HepG2 (cell line): ENCODE results near the gene ZNF211. TPM values are rescaled to one million over a fixed set of nuclear protein-coding genes. Genes with fewer than 3 reads are reported as not detected.

Experiments
- ATAC-seq: fragments of 200-7000 bp; cut with Tn5 transposase; 3 replicates; pipeline ENCODE4 v1.9.1; 2020; ENCODE audit warnings: mild to moderate bottlenecking, moderate library complexity
- BruUV-seq: library from RNA; stranded (reverse); fragments of 400-500 nt; replicated peaks from 2 replicates; lab custom pipeline; 2021; lab: Mats Ljungman, UMichigan
- CTCF ChIA-PET: fragments of 300-600 bp; formaldehyde crosslinking; extraction: SDS; loops from one replicate; lab custom pipeline; 2021; ENCODE audit warnings: low total read pairs, inconsistent platforms, low intra/inter-chr PET ratio; lab: Yijun Ruan, JAX
- POLR2A ChIA-PET: fragments of 350-600 bp; sonication (Branson Sonifier 250); formaldehyde crosslinking; loops from one replicate; lab custom pipeline; 2020; ENCODE audit warnings: antibody characterized with exemption, inconsistent platforms; lab: Yijun Ruan, JAX
- DNase-seq: peaks from one replicate; pipeline ENCODE4 v3.0.0-alpha.2; 2015; ENCODE audit warnings: low spot score
- FAIRE-seq: peaks from 3 replicates; lab custom pipeline; 2011; peaks lifted over from hg19 to GRCh38; lab: Jason Lieb, UNC
- H2AFZ ChIP-seq: one replicate; pipeline ENCODE4 v1.6.1; 2011; ENCODE audit warnings: low read length, inconsistent platforms
- H3K27ac ChIP-seq: fragments of 300-600 bp; 3 replicates; pipeline ENCODE4 v1.8.0; 2011; ENCODE audit warnings: mixed run types, mild to moderate bottlenecking, mixed read lengths, low read length, inconsistent platforms; ENCODE audit not compliant: insufficient read depth; ENCODE audit errors: extremely low read length
- H3K27me3 ChIP-seq, 2 experiments: fragments of 200-600 bp in 1 of 2; 2 replicates in 1 of 2; 3 replicates in 1 of 2; pipeline versions ENCODE4 v1.6.0 to v1.8.0; 2011; ENCODE audit warnings: low read length in 2 of 2, mild to moderate bottlenecking in 2 of 2, moderate library complexity in 2 of 2, inconsistent platforms in 1 of 2; ENCODE audit not compliant: insufficient read depth in 2 of 2, control insufficient read depth in 1 of 2
- H3K36me3 ChIP-seq, 2 experiments: fragments of 200-600 bp in 1 of 2; replicated peaks in 1 of 2; 2 replicates in 1 of 2; 3 replicates in 1 of 2; pipeline versions ENCODE4 v1.5.1 to v1.8.0; 2011; ENCODE audit warnings: low read length in 2 of 2, inconsistent platforms in 1 of 2; ENCODE audit not compliant: insufficient read depth in 2 of 2, control insufficient read depth in 1 of 2
- H3K4me1 ChIP-seq: 2 replicates; pipeline ENCODE4 v1.5.1; 2012; ENCODE audit warnings: low read length, inconsistent platforms; ENCODE audit not compliant: insufficient read depth
- H3K4me2 ChIP-seq: 2 replicates; pipeline ENCODE4 v1.6.0; 2011; ENCODE audit warnings: low read depth, low read length, inconsistent platforms
- H3K4me3 ChIP-seq, 3 experiments: fragments of 200-600 bp in 1 of 3; sonication (generic), shearing (Covaris generic) in 1 of 3; replicated peaks in 1 of 3; 2 replicates each; pipeline ENCODE4 v1.5.1; 2011 to 2016; ENCODE audit warnings: low read length in 3 of 3, inconsistent platforms in 2 of 3, low read depth in 2 of 3, mild to moderate bottlenecking in 2 of 3, control low read depth in 1 of 3, mixed read lengths in 1 of 3; ENCODE audit not compliant: insufficient read depth in 1 of 3
- H3K79me2 ChIP-seq: one replicate; pipeline ENCODE4 v1.6.1; 2011; ENCODE audit warnings: low read length, inconsistent platforms; ENCODE audit not compliant: insufficient read depth
- H3K9ac ChIP-seq: 2 replicates; pipeline ENCODE4 v1.6.0; 2011; ENCODE audit warnings: mild to moderate bottlenecking, low read depth, low read length, inconsistent platforms; ENCODE audit not compliant: insufficient read depth
- H3K9me3 ChIP-seq: 2 replicates; pipeline ENCODE4 v1.5.1; 2012; ENCODE audit warnings: mild to moderate bottlenecking, low read length
- H4K20me1 ChIP-seq: 2 replicates; pipeline ENCODE4 v1.6.0; 2011; ENCODE audit warnings: inconsistent platforms, mild to moderate bottlenecking, low read length, moderate library complexity; ENCODE audit not compliant: insufficient read depth
- AGO1 ChIP-seq: fragments of 200-400 bp; formaldehyde crosslinking; IDR thresholded peaks from 2 replicates; pipeline ENCODE4 v1.6.1; 2017; ENCODE audit warnings: mild to moderate bottlenecking, low read depth, low read length, moderate library complexity; ENCODE audit not compliant: poor library complexity, severe bottlenecking
- BHLHE40 ChIP-seq: IDR thresholded peaks from 2 replicates; pipeline ENCODE4 v1.6.1; 2011; ENCODE audit warnings: low read length, improper control_type of control experiment
- KDM5A ChIP-seq: fragments of 200-600 bp; sonication (generic); IDR thresholded peaks from 2 replicates; pipeline ENCODE4 v1.7.0; 2018; ENCODE audit warnings: antibody characterized with exemption, mild to moderate bottlenecking, low read length, borderline replicate concordance
- KDM5B ChIP-seq: sonication (generic); formaldehyde crosslinking; IDR thresholded peaks from 2 replicates; pipeline ENCODE4 v1.4.0; 2020; ENCODE audit warnings: missing genetic modification reagents, mild to moderate bottlenecking, borderline replicate concordance
- KMT2A ChIP-seq: sonication (generic); formaldehyde crosslinking; IDR thresholded peaks from 2 replicates; pipeline ENCODE4 v1.4.0; 2020; ENCODE audit warnings: missing genetic modification reagents
- NRL ChIP-seq: sonication (generic); formaldehyde crosslinking; IDR thresholded peaks from 2 replicates; pipeline ENCODE4 v1.5.0; 2020; ENCODE audit warnings: missing genetic modification reagents, mild to moderate bottlenecking, moderate library complexity, borderline replicate concordance
- PHF20 ChIP-seq: sonication (generic); formaldehyde crosslinking; IDR thresholded peaks from 2 replicates; pipeline ENCODE4 v1.5.0; 2020; ENCODE audit warnings: mild to moderate bottlenecking, missing genetic modification reagents
- POLR2G ChIP-seq: fragments of 200-400 bp; formaldehyde crosslinking; IDR thresholded peaks from 2 replicates; pipeline ENCODE4 v1.6.1; 2018; ENCODE audit warnings: mild to moderate bottlenecking, low read depth, low read length, moderate library complexity
- REL ChIP-seq: sonication (generic); formaldehyde crosslinking; conservative IDR thresholded peaks from 2 replicates; pipeline ENCODE4 v1.8.0; 2022; ENCODE audit warnings: mild to moderate bottlenecking, missing genetic modification reagents, moderate library complexity
- RFX3 ChIP-seq: IDR thresholded peaks from 2 replicates; pipeline ENCODE4 v1.6.1; 2016; ENCODE audit warnings: missing biosample characterization, missing genetic modification reagents
- STAT6 ChIP-seq: sonication (generic); formaldehyde crosslinking; IDR thresholded peaks from 2 replicates; pipeline ENCODE4 v1.4.0; 2020; ENCODE audit warnings: missing genetic modification reagents, mild to moderate bottlenecking, borderline replicate concordance
- TOPORS ChIP-seq: sonication (generic); formaldehyde crosslinking; IDR thresholded peaks from 2 replicates; pipeline ENCODE4 v1.8.0; 2023; ENCODE audit warnings: mild to moderate bottlenecking, missing genetic modification reagents
- ZFP41 ChIP-seq: sonication (generic); formaldehyde crosslinking; IDR thresholded peaks from 2 replicates; pipeline ENCODE4 v1.4.0; 2020; ENCODE audit warnings: mild to moderate bottlenecking, missing genetic modification reagents, borderline replicate concordance
- ZKSCAN5 ChIP-seq: sonication (generic); formaldehyde crosslinking; IDR thresholded peaks from 2 replicates; pipeline ENCODE4 v1.5.1; 2020; ENCODE audit warnings: mild to moderate bottlenecking, missing genetic modification reagents
- ZNF234 ChIP-seq: sonication (generic); formaldehyde crosslinking; conservative IDR thresholded peaks from 2 replicates; pipeline ENCODE4 v1.5.1; 2020; ENCODE audit warnings: mild to moderate bottlenecking, missing genetic modification reagents
- ZNF720 ChIP-seq: sonication (generic); formaldehyde crosslinking; IDR thresholded peaks from 2 replicates; pipeline ENCODE4 v1.4.0; 2020; ENCODE audit warnings: missing genetic modification reagents
- ZNF883 ChIP-seq: sonication (generic); formaldehyde crosslinking; IDR thresholded peaks from 2 replicates; pipeline ENCODE4 v1.5.1; 2020; ENCODE audit warnings: mild to moderate bottlenecking, missing genetic modification reagents; ENCODE audit errors: not compliant biosample characterization
- WGBS: methylation state at CpG from one replicate; pipeline ENCODE4 v1.1.6; 2017; ENCODE audit warnings: low lambda C conversion rate; 5-methylcytosine and 5-hydroxymethylcytosine counted together
- in situ Hi-C: cut with HindIII; loops from 2 replicates; pipeline ENCODE4 v1.10.0; 2017; ENCODE audit warnings: low pct_unique_long_range_greater_than_20kb; ENCODE audit not compliant: extremely low pct_ligation_motif_present
- intact Hi-C: fragments of 100-400 bp; cut with micrococcal nuclease; formaldehyde crosslinking; loops from one replicate; pipeline ENCODE4 v1.10.0; 2022; ENCODE audit not compliant: unreplicated experiment
- polyA plus RNA-seq, 8 experiments: library from polyadenylated mRNA; depleted of rRNA in 3 of 8; stranded (reverse) in 7 of 8; unstranded in 1 of 8; fragments of >200 nt; fragmentation: Illumina TruSeq in 4 of 8; extraction: Trizol in 4 of 8; gene quantifications; 2 replicates each; pipeline versions ENCODE4 v1.2.1 to v1.2.3, GENCODE V29; 2011 to 2016; ENCODE audit warnings: low read depth in 4 of 8, missing spikeins in 1 of 8, mixed read lengths in 1 of 8; ENCODE audit not compliant: insufficient read depth in 1 of 8
- total RNA-seq, 5 experiments: library from RNA; depleted of rRNA; stranded (reverse); fragments of >200 nt; fragmentation: Illumina TruSeq; extraction: Trizol; gene quantifications; 2 replicates each; pipeline ENCODE4 v1.2.3, GENCODE V29; 2016; ENCODE audit warnings: low read depth in 1 of 5
- TF ChIP-seq, protein P1 (sequence below): sonication (generic); formaldehyde crosslinking; IDR thresholded peaks from 2 replicates; pipeline ENCODE4 v1.4.0; 2020; ENCODE audit warnings: missing genetic modification reagents

The ZNF211 gene
- total and polyA plus RNA-seq, 2 of the 13 experiments (the other 11 are each of a cell fraction or from before 2014, with no cell fraction given), result 9.9 to 11.2 TPM

GRCh38 chr19:57682226-57682766, 49.3 kb downstream of the ZNF211 start (continued):
- TF ChIP-seq ZNF234, result 0 out of 2 replicates have a peak, but pooled peaks have one; percentile 22
- peak; percentile 33 for TF ChIP-seq ZNF883
- TF ChIP-seq NRL (CRISPR knock-in tag), result peak; percentile 69; the same call in 1 of the 2 replicates
- 0 out of 2 replicates have a peak, but pooled peaks have one; percentile 3 for TF ChIP-seq POLR2G
- no peak for TF ChIP-seq PHF20 (CRISPR knock-in tag)
- TF ChIP-seq BHLHE40, result no peak
- peak; percentile 12; the same call in 1 of the 2 replicates for TF ChIP-seq KDM5B (CRISPR knock-in tag)
- TF ChIP-seq KMT2A (CRISPR knock-in tag), result no peak
- TF ChIP-seq KDM5A, result no peak; the same call in 1 of the 2 replicates
- TF ChIP-seq, all 625 proteins: peak for 45

DNA sequence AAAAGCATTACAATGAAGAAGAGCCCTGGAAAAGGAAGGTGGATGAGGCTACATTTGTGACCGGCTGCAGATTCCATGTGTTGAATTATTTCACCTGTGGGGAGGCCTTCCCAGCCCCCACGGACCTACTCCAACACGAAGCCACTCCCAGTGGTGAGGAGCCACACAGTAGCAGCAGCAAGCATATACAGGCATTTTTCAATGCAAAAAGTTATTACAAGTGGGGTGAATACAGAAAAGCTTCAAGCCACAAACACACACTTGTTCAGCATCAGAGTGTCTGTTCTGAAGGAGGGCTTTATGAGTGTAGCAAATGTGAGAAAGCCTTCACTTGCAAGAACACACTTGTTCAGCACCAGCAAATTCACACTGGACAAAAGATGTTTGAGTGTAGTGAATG, 53.8 kb downstream of the ZNF211 start:
- 100% methylated on average over 3 of the region's 3 CpGs for WGBS
- Histone ChIP-seq H3K4me1 (peaks cover 31% of the 10 kb centered on the region), H3K79me2 (peaks cover 87% of the 10 kb centered on the region), H3K9me3 (peaks cover 11% of the 10 kb centered on the region; the same call in 1 of the 2 replicates), H3K27me3 (no peaks in the 10 kb centered on the region; a peak in 1 of 5 replicates), H3K4me3 (no peak overlapping the region), H3K27ac (no peak overlapping the region), H3K4me2 (no peak overlapping the region), H3K36me3 (peaks cover 12 to 65% of the 10 kb centered on the region in 2 experiments), H3K9ac (no peak overlapping the region), H2AFZ (no peak overlapping the region), H4K20me1 (0 out of 2 replicates have a peak, but pooled peaks cover 4% of the 10 kb centered on the region)
- TF ChIP-seq RFX3 (no peak), TOPORS (CRISPR knock-in tag) (no peak), ZNF720 (CRISPR knock-in tag) (no peak), REL (CRISPR knock-in tag) (no peak), ZFP41 (CRISPR knock-in tag) (no peak), STAT6 (CRISPR knock-in tag) (no peak), ZKSCAN5 (CRISPR knock-in tag) (no peak), AGO1 (no peak)
- TF ChIP-seq, protein P1, sequence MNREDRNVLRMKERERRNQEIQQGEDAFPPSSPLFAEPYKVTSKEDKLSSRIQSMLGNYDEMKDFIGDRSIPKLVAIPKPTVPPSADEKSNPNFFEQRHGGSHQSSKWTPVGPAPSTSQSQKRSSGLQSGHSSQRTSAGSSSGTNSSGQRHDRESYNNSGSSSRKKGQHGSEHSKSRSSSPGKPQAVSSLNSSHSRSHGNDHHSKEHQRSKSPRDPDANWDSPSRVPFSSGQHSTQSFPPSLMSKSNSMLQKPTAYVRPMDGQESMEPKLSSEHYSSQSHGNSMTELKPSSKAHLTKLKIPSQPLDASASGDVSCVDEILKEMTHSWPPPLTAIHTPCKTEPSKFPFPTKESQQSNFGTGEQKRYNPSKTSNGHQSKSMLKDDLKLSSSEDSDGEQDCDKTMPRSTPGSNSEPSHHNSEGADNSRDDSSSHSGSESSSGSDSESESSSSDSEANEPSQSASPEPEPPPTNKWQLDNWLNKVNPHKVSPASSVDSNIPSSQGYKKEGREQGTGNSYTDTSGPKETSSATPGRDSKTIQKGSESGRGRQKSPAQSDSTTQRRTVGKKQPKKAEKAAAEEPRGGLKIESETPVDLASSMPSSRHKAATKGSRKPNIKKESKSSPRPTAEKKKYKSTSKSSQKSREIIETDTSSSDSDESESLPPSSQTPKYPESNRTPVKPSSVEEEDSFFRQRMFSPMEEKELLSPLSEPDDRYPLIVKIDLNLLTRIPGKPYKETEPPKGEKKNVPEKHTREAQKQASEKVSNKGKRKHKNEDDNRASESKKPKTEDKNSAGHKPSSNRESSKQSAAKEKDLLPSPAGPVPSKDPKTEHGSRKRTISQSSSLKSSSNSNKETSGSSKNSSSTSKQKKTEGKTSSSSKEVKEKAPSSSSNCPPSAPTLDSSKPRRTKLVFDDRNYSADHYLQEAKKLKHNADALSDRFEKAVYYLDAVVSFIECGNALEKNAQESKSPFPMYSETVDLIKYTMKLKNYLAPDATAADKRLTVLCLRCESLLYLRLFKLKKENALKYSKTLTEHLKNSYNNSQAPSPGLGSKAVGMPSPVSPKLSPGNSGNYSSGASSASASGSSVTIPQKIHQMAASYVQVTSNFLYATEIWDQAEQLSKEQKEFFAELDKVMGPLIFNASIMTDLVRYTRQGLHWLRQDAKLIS (CRISPR knock-in tag), result no peak
- ATAC-seq, result no peak
- FAIRE-seq, result no peak
- BruUV-seq, result no TSS peak
- ChIA-PET POLR2A (no interaction called here), CTCF (no interaction called here)
- in situ Hi-C loops (no loop called here), intact Hi-C loops (no loop called here)
- DNase-seq, result no peak
